WTC11 (cell line): ENCODE measurements around the gene MAGI3. TPM values are rescaled to one million over a fixed set of nuclear protein-coding genes. Genes with fewer than 3 reads are reported as not detected.
"Not testable (repeated sequence)": the region's sequence is repeated elsewhere in the genome, so short reads cannot be mapped to it uniquely, and the experiment has no call there.

ENCODE experiments used
- ATAC-seq: fragments of 200-7000 bp; cut with Tn5 transposase; 2 replicates; pipeline ENCODE4 v1.10.0; 2021; ENCODE audit warnings: mild to moderate bottlenecking, moderate library complexity
- CTCF ChIA-PET: fragments of 300-600 bp; sonication (Branson Sonifier 250); formaldehyde crosslinking; loops from one replicate; lab custom pipeline; 2021; ENCODE audit warnings: antibody characterized with exemption; lab: Charles Lee
- POLR2A ChIA-PET: fragments of 350-600 bp; sonication (Branson Sonifier 250); formaldehyde crosslinking; loops from one replicate; lab custom pipeline; 2021; ENCODE audit warnings: antibody characterized with exemption; lab: Charles Lee
- DNase-seq: peaks from one replicate; pipeline ENCODE4 v3.0.0; 2021; ENCODE audit warnings: low spot score
- H3K27ac Mint-ChIP-seq: 2 replicates; pipeline ENCODE4 v1.8.0; 2021; ENCODE audit warnings: mixed read lengths
- H3K27me3 Mint-ChIP-seq: 2 replicates; pipeline ENCODE4 v1.8.0; 2021; ENCODE audit warnings: low read depth, mild to moderate bottlenecking, moderate library complexity, mixed read lengths
- H3K36me3 Mint-ChIP-seq: 2 replicates; pipeline ENCODE4 v1.8.0; 2021; ENCODE audit warnings: mixed read lengths
- H3K4me1 Mint-ChIP-seq: 2 replicates; pipeline ENCODE4 v1.8.0; 2022; ENCODE audit warnings: mixed read lengths
- H3K4me3 Mint-ChIP-seq: 2 replicates; pipeline ENCODE4 v1.8.0; 2021; ENCODE audit warnings: mild to moderate bottlenecking, moderate library complexity, mixed read lengths
- H3K9me3 Mint-ChIP-seq: 2 replicates; pipeline ENCODE4 v1.8.0; 2021; ENCODE audit warnings: mixed read lengths
- AFF4 ChIP-seq: sonication (generic); formaldehyde crosslinking; IDR thresholded peaks from 2 replicates; pipeline ENCODE4 v1.8.1; 2023; ENCODE audit warnings: mild to moderate bottlenecking, missing genetic modification reagents, borderline replicate concordance
- ATF2 ChIP-seq: sonication (generic); formaldehyde crosslinking; IDR thresholded peaks from 2 replicates; pipeline ENCODE4 v1.8.1; 2022; ENCODE audit warnings: low read depth, missing genetic modification reagents, borderline replicate concordance
- ATF6 ChIP-seq: sonication (generic); formaldehyde crosslinking; IDR thresholded peaks from 2 replicates; pipeline ENCODE4 v1.8.1; 2023; ENCODE audit warnings: mild to moderate bottlenecking, missing genetic modification reagents
- CBFB ChIP-seq: sonication (generic); formaldehyde crosslinking; IDR thresholded peaks from 2 replicates; pipeline ENCODE4 v1.8.1; 2022; ENCODE audit warnings: mild to moderate bottlenecking, low read depth, missing genetic modification reagents
- E2F1 ChIP-seq: sonication (generic); formaldehyde crosslinking; IDR thresholded peaks from 2 replicates; pipeline ENCODE4 v1.8.0; 2022; ENCODE audit warnings: mild to moderate bottlenecking, missing genetic modification reagents
- JUN ChIP-seq: sonication (generic); formaldehyde crosslinking; IDR thresholded peaks from 2 replicates; pipeline ENCODE4 v1.8.0; 2023; ENCODE audit warnings: mild to moderate bottlenecking, missing genetic modification reagents
- KAT7 ChIP-seq: sonication (generic); formaldehyde crosslinking; IDR thresholded peaks from 2 replicates; pipeline ENCODE4 v1.8.1; 2023; ENCODE audit warnings: missing genetic modification reagents, mild to moderate bottlenecking, borderline replicate concordance
- MYBL2 ChIP-seq: sonication (generic); formaldehyde crosslinking; IDR thresholded peaks from 2 replicates; pipeline ENCODE4 v1.8.1; 2023; ENCODE audit warnings: mild to moderate bottlenecking, moderate library complexity, missing genetic modification reagents
- PRDM15 ChIP-seq: sonication (generic); formaldehyde crosslinking; IDR thresholded peaks from 2 replicates; pipeline ENCODE4 v1.8.0; 2022; ENCODE audit warnings: missing genetic modification reagents
- SMAD4 ChIP-seq: sonication (generic); formaldehyde crosslinking; IDR thresholded peaks from 2 replicates; pipeline ENCODE4 v1.8.0; 2022; ENCODE audit warnings: mild to moderate bottlenecking, missing genetic modification reagents
- SP1 ChIP-seq: sonication (generic); formaldehyde crosslinking; conservative IDR thresholded peaks from 2 replicates; pipeline ENCODE4 v1.8.1; 2022; ENCODE audit warnings: missing genetic modification reagents
- TP53 ChIP-seq: sonication (generic); formaldehyde crosslinking; IDR thresholded peaks from 2 replicates; pipeline ENCODE4 v1.8.1; 2023; ENCODE audit warnings: mild to moderate bottlenecking, missing genetic modification reagents
- ZBTB21 ChIP-seq: sonication (generic); formaldehyde crosslinking; IDR thresholded peaks from 2 replicates; pipeline ENCODE4 v1.8.1; 2023; ENCODE audit warnings: mild to moderate bottlenecking, missing genetic modification reagents, borderline replicate concordance
- ZNF281 ChIP-seq: sonication (generic); formaldehyde crosslinking; IDR thresholded peaks from 2 replicates; pipeline ENCODE4 v1.8.0; 2023; ENCODE audit warnings: mild to moderate bottlenecking, missing genetic modification reagents
- ZNF317 ChIP-seq: sonication (generic); formaldehyde crosslinking; IDR thresholded peaks from 2 replicates; pipeline ENCODE4 v1.8.1; 2023; ENCODE audit warnings: low read depth, mild to moderate bottlenecking, moderate library complexity, missing genetic modification reagents, borderline replicate concordance
- ZNF416 ChIP-seq: fragments of 250-450 bp; sonication (Bioruptor Pico); IDR thresholded peaks from 2 replicates; pipeline ENCODE4 v1.9.0; 2021; ENCODE audit warnings: mild to moderate bottlenecking, inconsistent platforms
- total RNA-seq: library from RNA; stranded (reverse); gene quantifications from 3 replicates; pipeline ENCODE4 v1.2.3, GENCODE V29; 2021

MAGI3 gene
- total RNA-seq, 1 experiment from 2014 or later, result 9.7 TPM

GRCh38 chr1:113567427-113567826, 177.1 kb downstream of the MAGI3 start (continued):
- TF ChIP-seq PRDM15 (CRISPR knock-in tag) (no peak), SP1 (CRISPR knock-in tag) (no peak), ZNF317 (CRISPR knock-in tag) (no peak), CBFB (no peak), JUN (CRISPR knock-in tag) (no peak), MYBL2 (CRISPR knock-in tag) (no peak)

- POLR2A ChIA-PET, H3K4me1 Mint-ChIP-seq, H3K36me3 Mint-ChIP-seq, H3K4me3 Mint-ChIP-seq, DNase-seq, H3K27ac Mint-ChIP-seq, H3K27me3 Mint-ChIP-seq, ATAC-seq: not testable (repeated sequence)
- H3K9me3 Mint-ChIP-seq, result peaks cover 18% of the 10 kb centered on the region
- CTCF ChIA-PET, result interaction anchor here (1.2 kb wide), 1 partner anchor 357 kb away, joined by 3 read pairs; no protein-coding TSS in a partner anchor
Measured at GRCh38 chr1:113575744-113576260, 185.5 kb downstream of the MAGI3 start.

- ChIA-PET CTCF (interaction anchor here (1.2 kb wide), 1 partner anchor 357 kb away, joined by 3 read pairs; no protein-coding TSS in a partner anchor), POLR2A (no interaction called here)
- DNase-seq (no peak), ATAC-seq (no peak)
- H3K36me3 Mint-ChIP-seq, result peaks cover 3% of the 10 kb centered on the region; the same call in 1 of the 2 replicates
- peaks cover 9% of the 10 kb centered on the region for H3K4me1 Mint-ChIP-seq
- no peaks in the 10 kb centered on the region for H3K27me3 Mint-ChIP-seq
- H3K4me3 Mint-ChIP-seq, result no peak overlapping the region
- no peak overlapping the region for H3K27ac Mint-ChIP-seq
- peaks cover 13% of the 10 kb centered on the region; the same call in 1 of the 2 replicates for H3K9me3 Mint-ChIP-seq
- TF ChIP-seq ATF6, result no peak
- no peak for TF ChIP-seq ATF2 (CRISPR knock-in tag)
- no peak for TF ChIP-seq ZBTB21
- no peak for TF ChIP-seq ZNF416
- TF ChIP-seq E2F1 (CRISPR knock-in tag), result no peak
- TF ChIP-seq KAT7 (CRISPR knock-in tag), result no peak
- TF ChIP-seq CBFB, result no peak
- no peak for TF ChIP-seq AFF4 (CRISPR knock-in tag)
- no peak for TF ChIP-seq TP53
- TF ChIP-seq SMAD4, result no peak
- no peak for TF ChIP-seq ZNF281 (CRISPR knock-in tag)
Measured at GRCh38 chr1:113576271-113576670, 186.0 kb downstream of the MAGI3 start.
